ENCODE results near the gene ERBB2.

The ERBB2 gene

DNA sequence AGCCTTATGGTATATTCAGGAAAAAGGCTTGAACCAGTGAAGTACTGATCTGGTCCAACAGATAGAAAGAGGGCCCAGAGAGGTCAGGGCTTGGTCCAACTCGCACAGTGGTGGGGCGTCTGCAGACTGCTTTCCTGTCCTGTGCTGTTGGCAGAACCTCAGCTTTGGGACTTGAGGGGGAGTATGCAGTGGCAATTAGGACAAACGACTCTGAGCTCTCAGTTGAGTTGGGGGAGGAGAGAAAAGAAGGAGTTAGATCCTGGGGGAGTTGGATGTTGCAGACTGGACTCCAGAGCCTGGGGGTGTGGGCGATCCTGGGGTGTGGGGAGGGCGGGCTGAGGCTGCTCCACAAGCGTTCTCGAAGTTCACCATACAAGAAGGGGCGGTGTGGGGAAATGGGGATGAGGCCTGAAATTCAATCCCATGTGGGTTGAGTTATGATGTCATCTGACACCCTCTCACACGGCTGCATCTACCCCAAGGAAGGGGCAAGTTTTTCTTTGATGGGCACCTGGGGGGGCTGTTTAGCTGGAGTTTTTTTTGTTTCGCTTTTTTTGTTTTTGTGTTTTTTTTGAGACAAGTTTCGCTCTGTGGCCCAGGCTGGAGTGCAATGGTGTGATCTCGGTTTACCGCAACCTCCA is 52.5 kb downstream of the ERBB2 start:
- no peak for TF ChIP-seq POLR2AphosphoS5 (IDR thresholded peaks at IDR 0.05; ENCODE audit: borderline replicate concordance, low read depth, low read length)
- no peak for TF ChIP-seq EZH2 (IDR thresholded peaks at IDR 0.05)
- TF ChIP-seq FOXP2 (optimal IDR thresholded peaks at IDR 0.05; ENCODE audit: control extremely low read depth, extremely low read length, insufficient read depth) = no peak
- DNase-seq (ENCODE audit: low read depth, low spot score) = no peak
- Histone ChIP-seq H3K36me3 (ENCODE audit: insufficient read depth, low read length) (no peaks in the 10 kb centered on the region), H3K27ac (no peak overlapping the region), H3K9ac (ENCODE audit: insufficient read length) (no peak overlapping the region), H3K4me3 (no peak overlapping the region), H3K9me3 (ENCODE audit: low read depth, low read length) (no peaks in the 10 kb centered on the region)

DNA sequence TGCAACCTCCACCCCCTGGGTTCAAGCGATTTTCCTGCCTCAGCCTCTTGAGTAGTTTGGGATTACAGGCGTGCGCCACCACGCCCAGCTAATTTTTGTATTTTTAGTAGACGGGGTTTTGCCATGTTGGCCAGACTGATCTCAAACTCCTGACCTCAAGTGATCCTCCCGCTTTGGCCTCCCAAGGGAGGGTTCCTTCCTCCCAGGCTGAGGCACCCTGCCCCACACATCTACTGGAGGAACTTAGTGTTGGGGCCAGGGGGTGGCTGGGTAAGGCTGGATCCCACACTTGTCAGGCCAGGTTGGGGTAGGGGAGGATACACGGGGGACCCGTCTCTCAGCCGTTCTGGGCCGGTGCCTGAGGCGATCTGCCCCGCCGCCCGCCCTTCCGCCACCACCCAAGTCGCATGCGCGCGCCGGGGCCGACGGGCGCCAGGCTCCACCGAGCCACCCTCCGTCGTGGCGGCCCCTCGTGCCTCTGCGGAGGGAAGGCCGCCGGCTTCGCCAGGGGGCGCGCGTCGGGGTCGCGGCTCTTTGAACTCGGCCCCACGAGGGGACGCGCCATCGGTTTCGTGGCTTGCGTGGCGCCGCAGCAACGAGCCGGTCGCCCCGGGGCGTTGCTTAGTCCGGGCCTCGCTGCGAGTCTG is 53.8 kb downstream of the ERBB2 start:
- H3K36me3 ChIP-seq (ENCODE audit: insufficient read depth, low read length) = no peaks in the 10 kb centered on the region
- peak overlapping the region; percentile 84 for H3K4me3 ChIP-seq
- H3K9ac ChIP-seq (ENCODE audit: insufficient read length) = peak overlapping the region; percentile 85
- no peak for TF ChIP-seq EZH2 (IDR thresholded peaks at IDR 0.05)
- no peak for TF ChIP-seq FOXP2 (optimal IDR thresholded peaks at IDR 0.05; ENCODE audit: control extremely low read depth, extremely low read length, insufficient read depth)
- no peak for TF ChIP-seq POLR2AphosphoS5 (IDR thresholded peaks at IDR 0.05; ENCODE audit: borderline replicate concordance, low read depth, low read length)
- H3K9me3 ChIP-seq (ENCODE audit: low read depth, low read length) = no peaks in the 10 kb centered on the region
- H3K27ac ChIP-seq = peak overlapping the region; percentile 81
- DNase-seq (ENCODE audit: low read depth, low spot score) = no peak

DNA sequence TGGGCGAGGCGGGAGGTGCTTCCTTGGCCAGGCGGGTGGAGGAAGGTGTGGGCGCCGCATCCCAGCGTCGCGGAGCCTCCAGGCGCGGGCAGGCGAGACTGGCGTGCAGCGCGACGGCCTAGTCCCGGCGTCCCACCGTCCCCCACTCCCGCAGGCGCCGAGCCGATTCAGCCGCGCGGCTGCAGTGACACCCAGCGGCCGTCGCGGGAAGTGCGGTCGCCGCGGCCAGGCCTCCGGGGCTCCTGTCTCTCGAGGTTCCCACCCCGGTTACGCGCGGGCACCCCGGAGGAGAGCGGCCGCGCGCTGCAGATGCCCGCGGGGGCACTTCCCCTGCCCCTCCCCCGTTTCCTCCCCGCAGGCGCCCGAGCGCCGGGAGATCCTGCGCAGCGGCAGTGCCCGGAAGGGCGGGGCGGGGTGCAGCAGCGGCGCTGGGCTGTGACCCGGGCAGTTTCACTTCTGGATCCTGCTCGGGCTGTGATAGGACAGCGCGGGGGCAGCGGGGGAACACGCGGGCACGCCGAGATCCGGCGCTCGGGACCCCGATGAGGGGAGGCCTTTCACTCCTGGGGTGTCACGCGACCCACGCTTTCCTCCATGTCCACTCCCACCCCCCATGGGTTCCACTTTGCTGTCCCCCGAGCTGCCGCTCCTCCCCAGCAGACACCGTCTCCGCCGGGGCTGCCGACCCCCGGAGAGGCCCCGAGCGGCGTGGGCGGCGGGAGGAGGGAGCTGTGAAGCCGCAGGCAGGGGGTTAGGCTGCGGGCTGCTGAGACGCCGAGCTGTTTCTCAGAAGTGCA is 54.5 kb downstream of the ERBB2 start:
- Histone ChIP-seq H3K9me3 (ENCODE audit: low read depth, low read length) (no peaks in the 10 kb centered on the region), H3K4me3 (peak overlapping the region; percentile 84), H3K36me3 (ENCODE audit: insufficient read depth, low read length) (no peaks in the 10 kb centered on the region), H3K27ac (peak overlapping the region; percentile 81), H3K9ac (ENCODE audit: insufficient read length) (peak overlapping the region; percentile 85)
- TF ChIP-seq POLR2AphosphoS5 (IDR thresholded peaks at IDR 0.05; ENCODE audit: borderline replicate concordance, low read depth, low read length) (peak; percentile 36; the same call in 1 of the 2 replicates), EZH2 (IDR thresholded peaks at IDR 0.05) (no peak), FOXP2 (optimal IDR thresholded peaks at IDR 0.05; ENCODE audit: control extremely low read depth, extremely low read length, insufficient read depth) (peak; percentile 62)
- DNase-seq (ENCODE audit: low read depth, low spot score) = no peak

DNA sequence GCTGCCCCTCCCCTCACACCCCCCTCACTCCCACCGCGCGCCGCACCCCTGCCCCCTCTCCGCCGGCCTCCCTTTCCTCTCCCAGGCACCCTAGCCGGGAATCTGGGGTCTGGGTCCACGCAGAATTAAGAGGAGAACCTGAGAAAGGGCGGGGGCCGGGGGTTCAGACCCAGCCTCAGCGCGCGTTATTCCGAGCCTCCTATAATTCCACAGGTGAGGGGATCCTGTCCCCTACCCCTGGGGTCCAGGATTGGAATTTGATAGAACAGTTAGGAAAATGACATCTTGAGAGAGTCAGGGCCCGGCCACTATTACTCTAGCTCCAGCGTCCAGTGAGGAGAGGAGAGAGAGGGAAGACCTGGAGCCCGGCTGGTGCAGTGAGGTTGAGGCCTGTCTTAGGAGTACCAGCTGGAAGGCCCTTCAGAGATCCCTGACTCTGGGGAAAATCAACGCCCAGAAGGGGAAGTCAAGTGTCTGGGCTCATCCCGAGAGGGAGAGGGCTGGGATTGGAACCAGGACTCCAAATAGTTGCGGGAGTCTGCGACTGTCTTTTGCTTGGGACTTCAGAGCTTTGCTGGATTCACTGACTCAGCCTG is 55.2 kb downstream of the ERBB2 start:
- Histone ChIP-seq H3K27ac (peak overlapping the region; percentile 68; the same call in 1 of the 2 replicates), H3K9ac (ENCODE audit: insufficient read length) (no peak overlapping the region), H3K4me3 (peak overlapping the region; percentile 84), H3K36me3 (ENCODE audit: insufficient read depth, low read length) (no peaks in the 10 kb centered on the region), H3K9me3 (ENCODE audit: low read depth, low read length) (no peaks in the 10 kb centered on the region)
- no peak for DNase-seq (ENCODE audit: low read depth, low spot score)
- TF ChIP-seq POLR2AphosphoS5 (IDR thresholded peaks at IDR 0.05; ENCODE audit: borderline replicate concordance, low read depth, low read length) = no peak

DNA sequence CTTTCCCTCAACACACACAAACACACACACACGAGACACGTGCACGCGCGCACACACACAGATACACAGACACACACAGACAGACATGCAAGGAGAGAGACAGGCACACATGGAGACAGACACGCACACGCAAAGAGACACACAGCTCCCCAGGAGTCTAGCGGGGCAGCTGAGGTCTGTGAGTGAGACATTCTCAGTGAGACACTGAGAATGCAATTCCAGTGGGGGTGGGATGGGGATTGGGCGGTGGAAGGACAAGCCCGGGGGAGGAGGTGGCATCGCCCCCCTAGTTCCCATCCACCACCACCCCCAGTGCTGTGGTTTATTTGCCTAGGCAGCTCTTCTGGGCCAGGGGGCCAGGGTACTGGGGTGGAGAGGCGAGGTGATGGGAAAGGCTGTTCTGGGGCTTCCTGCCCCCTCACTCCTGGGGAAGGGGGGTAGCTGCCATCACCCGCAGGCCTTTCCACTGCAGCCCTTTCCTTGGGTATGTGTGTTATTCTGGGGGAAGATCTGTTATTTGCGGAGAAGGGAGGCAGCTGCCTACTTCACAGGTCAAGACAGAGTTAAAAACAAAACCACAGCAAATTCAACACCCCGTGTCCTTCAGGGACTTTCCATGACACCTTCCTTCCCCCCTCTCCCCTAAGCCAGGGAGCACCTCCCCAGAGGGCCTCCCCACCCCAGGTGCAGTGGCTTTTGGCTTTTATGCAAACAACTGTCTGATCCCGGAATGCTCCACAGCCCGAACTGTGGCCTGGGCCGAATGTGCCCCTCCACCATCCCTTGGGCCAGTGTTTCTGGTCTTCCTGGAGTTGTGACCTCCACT is 55.9 kb downstream of the ERBB2 start:
- no peak for DNase-seq (ENCODE audit: low read depth, low spot score)
- TF ChIP-seq POLR2AphosphoS5 (IDR thresholded peaks at IDR 0.05; ENCODE audit: borderline replicate concordance, low read depth, low read length) (no peak), FOXP2 (optimal IDR thresholded peaks at IDR 0.05; ENCODE audit: control extremely low read depth, extremely low read length, insufficient read depth) (no peak), EZH2 (IDR thresholded peaks at IDR 0.05) (no peak)
- H3K4me3 ChIP-seq = no peak overlapping the region
- H3K9ac ChIP-seq (ENCODE audit: insufficient read length) = no peak overlapping the region
- no peaks in the 10 kb centered on the region for H3K36me3 ChIP-seq (ENCODE audit: insufficient read depth, low read length)
- H3K9me3 ChIP-seq (ENCODE audit: low read depth, low read length) = no peaks in the 10 kb centered on the region
- peak overlapping the region; percentile 68; the same call in 1 of the 2 replicates for H3K27ac ChIP-seq

DNA sequence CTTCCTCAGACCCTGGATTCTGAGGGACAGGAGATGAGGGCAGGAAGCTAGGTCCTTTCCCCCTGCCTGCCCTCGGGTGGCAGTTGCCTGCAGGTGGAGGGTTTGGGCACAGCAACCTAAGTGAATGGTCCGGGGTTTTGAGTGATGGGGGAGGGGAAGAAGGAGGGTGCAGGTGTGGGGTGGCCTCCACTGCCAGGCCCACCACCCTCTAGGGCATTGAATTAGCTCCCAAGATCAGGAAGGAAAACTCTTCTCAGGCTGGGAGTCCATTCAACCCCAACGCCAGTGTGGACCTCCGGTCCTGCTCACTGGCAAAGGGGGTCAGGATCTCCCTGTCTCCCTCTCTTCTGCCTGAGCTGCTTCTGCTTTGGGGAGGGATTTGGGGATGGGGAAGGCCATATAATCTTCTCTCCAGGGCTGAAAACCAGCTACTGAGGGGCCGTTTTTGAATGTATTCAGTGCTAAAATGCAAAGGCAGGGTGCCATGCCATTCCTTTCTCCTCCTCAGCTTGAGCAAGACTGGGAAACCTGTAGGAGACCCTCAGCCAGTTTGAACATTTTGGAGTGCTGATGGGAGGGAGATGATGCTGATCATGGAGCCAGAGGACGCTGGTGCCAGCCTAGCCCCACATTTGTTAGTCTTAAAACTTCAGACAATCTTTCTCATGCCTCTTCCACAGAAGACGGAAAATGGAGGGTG is 56.7 kb downstream of the ERBB2 start:
- no peak for DNase-seq (ENCODE audit: low read depth, low spot score)
- no peak overlapping the region for H3K9ac ChIP-seq (ENCODE audit: insufficient read length)

DNA sequence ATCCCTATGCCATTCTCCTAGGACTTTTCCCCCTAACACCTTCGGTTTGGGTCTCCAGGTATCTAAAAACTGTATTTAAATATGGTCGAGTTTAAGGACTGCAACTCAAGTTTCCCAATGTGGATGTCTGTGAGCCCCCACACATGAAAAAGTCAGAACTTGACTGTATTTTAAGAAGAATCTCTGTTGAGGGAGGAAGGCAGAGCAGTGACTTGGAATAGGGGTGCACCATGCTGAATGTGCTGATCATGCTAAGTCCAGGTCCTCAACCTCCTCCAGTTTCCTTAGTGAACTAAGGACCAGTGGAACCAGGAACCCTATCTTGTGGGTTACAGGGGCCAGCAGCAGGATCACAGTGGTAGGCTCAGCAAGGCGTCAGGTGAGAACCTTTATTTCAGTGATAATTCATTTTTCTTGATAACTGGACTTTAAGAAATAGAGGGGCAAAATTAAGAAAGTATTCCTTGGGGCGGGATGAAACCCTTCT is 57.4 kb downstream of the ERBB2 start:
- Histone ChIP-seq H3K36me3 (ENCODE audit: insufficient read depth, low read length) (no peaks in the 10 kb centered on the region), H3K4me3 (no peak overlapping the region), H3K9me3 (ENCODE audit: low read depth, low read length) (no peaks in the 10 kb centered on the region), H3K9ac (ENCODE audit: insufficient read length) (no peak overlapping the region), H3K27ac (no peak overlapping the region)
- TF ChIP-seq POLR2AphosphoS5 (IDR thresholded peaks at IDR 0.05; ENCODE audit: borderline replicate concordance, low read depth, low read length) (no peak), EZH2 (IDR thresholded peaks at IDR 0.05) (no peak), FOXP2 (optimal IDR thresholded peaks at IDR 0.05; ENCODE audit: control extremely low read depth, extremely low read length, insufficient read depth) (no peak)
- no peak for DNase-seq (ENCODE audit: low read depth, low spot score)

More for the DNA sequence above, 56.7 kb downstream of the ERBB2 start:
- TF ChIP-seq EZH2 (IDR thresholded peaks at IDR 0.05) (no peak), FOXP2 (optimal IDR thresholded peaks at IDR 0.05; ENCODE audit: control extremely low read depth, extremely low read length, insufficient read depth) (no peak), POLR2AphosphoS5 (IDR thresholded peaks at IDR 0.05; ENCODE audit: borderline replicate concordance, low read depth, low read length) (no peak)
- H3K4me3 ChIP-seq = no peak overlapping the region
- H3K27ac ChIP-seq = no peak overlapping the region
- H3K36me3 ChIP-seq (ENCODE audit: insufficient read depth, low read length) = no peaks in the 10 kb centered on the region
- no peaks in the 10 kb centered on the region for H3K9me3 ChIP-seq (ENCODE audit: low read depth, low read length)
